ENCODE measurements around the gene CDC37.

DNA sequence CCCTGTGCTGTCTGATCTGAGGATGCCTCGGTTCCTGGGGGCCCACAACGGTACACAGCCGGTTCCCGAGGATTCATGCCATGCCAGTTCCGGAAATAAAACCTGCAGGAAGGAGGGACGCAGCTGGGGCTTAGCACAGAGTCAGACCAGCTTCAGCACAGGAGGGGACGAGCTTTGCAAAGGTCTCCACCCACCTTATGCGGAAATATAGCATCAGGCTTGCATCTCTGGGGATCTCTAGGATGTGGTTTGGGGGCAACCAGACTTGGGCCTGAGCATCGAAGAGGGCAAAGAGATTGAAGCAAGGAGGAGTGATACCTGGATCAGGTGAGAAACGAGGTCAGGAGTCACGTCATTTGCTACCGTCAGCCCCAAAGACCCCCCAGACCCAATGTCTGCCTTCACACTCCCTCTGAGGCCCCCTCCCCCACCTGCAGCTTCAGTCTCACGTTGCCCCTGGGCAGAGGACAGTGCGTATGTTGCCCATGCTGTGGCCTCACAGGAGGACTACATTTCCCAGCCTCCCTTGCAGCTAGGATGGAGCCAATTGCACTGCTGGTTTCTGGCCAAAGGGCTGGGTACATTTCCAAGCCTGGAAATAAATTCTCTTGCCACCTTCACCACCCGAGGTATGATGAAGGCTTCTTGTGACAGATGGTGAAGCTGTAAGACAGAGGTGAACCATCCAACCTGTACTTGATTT lies 35.1 kb downstream of the CDC37 start:
- TF ChIP-seq, protein P1, sequence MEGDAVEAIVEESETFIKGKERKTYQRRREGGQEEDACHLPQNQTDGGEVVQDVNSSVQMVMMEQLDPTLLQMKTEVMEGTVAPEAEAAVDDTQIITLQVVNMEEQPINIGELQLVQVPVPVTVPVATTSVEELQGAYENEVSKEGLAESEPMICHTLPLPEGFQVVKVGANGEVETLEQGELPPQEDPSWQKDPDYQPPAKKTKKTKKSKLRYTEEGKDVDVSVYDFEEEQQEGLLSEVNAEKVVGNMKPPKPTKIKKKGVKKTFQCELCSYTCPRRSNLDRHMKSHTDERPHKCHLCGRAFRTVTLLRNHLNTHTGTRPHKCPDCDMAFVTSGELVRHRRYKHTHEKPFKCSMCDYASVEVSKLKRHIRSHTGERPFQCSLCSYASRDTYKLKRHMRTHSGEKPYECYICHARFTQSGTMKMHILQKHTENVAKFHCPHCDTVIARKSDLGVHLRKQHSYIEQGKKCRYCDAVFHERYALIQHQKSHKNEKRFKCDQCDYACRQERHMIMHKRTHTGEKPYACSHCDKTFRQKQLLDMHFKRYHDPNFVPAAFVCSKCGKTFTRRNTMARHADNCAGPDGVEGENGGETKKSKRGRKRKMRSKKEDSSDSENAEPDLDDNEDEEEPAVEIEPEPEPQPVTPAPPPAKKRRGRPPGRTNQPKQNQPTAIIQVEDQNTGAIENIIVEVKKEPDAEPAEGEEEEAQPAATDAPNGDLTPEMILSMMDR (conservative IDR thresholded peaks at IDR 0.05; ENCODE audit: low read length): no peak
- no peak for TF ChIP-seq EZH2phosphoT487 (IDR thresholded peaks at IDR 0.05; ENCODE audit: borderline replicate concordance, low read depth, low read length)
